HPDE6-E6E7 (cell line): ENCODE measurements around the gene SCT.

Experiments used
- DNase-seq: peaks from one replicate; pipeline ENCODE4 v3.0.0; 2011; ENCODE audit warnings: missing footprints; ENCODE audit errors: extremely low spot score

The SCT gene

DNA sequence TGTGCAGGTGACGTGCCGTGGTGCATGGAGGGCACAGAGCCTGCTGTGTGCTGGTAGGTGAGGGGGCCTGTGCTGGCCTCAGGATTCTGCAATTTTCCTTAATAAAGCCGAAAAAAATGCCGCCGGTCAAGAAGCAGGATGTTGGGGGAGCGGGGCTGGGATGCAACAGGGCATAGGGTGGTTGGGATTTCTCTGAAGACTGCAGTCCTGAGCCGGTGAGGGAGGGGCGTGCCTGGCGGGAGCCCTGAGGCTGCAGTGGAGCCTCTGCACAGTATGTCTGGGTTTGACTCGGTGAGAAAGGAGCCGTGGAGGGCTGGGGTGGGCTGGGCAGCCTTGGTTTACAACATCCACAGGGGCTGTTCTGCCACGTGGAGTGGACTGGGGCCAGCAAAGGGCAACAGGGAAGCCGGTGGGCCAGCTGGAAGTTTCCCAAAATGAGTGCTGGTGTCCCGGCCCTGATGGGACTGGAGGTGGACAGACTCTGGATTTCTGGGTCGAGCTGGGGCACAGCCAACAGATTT, 3.6 kb downstream of the SCT start:
- DNase-seq = no peak

DNA sequence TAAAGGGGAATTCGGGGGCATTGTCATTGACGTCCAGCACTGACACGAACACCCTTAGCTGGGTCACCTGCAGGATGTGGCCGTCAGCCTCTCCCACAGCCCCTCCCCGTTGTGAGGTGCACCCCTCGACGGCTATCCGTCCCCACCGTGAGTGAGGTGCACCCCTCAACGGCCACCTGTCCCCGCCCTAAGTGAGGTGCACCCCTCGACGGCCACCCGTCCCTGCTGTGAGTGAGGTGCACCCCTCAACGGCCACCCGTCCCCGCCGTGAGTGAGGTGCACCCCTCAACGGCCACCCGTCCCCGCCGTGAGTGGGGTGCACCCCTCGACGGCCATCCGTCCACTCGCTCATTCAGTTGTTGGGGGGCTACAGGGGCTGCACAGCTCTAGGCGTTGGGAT, 5.1 kb downstream of the SCT start:
- DNase-seq = no peak

DNA sequence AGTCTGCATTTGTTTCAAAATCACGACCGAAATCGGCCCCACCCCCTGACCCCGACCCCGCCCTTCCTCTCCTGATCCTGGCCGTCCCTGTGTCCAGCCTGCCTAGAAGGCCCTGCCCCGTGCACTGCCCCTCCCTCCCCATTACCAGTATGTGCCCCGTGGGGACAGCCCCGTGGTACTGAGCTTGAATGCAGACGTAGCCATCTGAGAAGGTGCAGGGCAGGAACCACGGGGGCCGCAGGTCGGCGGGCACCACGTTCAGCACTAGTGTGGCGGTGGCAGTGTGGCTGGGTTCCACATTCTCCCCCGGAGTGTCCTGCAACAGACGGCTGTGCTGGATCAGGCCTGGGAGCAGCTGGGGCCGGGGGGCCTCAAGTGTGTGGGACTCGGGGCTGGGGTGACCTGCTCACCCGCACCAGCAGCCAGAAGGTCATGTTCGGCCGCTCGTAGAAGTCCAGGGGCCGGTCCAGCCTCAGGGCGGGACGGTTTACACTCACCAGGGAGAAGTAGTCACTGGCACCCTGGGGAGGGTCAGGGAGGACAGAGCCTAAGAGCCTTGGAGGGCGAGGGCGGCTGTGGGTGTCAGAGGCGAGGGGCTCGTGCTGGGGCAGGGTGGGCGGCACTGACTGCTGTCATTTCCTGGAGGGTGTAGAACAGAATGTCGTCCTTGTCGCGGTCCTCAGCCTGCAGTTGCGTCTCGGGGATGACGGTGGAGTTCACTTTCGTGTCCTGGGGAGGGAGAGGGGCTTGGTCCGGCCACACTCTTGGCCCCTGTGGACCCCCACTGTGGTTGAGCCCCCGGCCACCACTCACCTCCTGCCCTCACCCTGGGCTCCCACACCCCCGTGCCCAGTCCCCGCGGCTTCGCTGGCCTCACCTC, 5.8 kb downstream of the SCT start:
- no peak for DNase-seq

DNA sequence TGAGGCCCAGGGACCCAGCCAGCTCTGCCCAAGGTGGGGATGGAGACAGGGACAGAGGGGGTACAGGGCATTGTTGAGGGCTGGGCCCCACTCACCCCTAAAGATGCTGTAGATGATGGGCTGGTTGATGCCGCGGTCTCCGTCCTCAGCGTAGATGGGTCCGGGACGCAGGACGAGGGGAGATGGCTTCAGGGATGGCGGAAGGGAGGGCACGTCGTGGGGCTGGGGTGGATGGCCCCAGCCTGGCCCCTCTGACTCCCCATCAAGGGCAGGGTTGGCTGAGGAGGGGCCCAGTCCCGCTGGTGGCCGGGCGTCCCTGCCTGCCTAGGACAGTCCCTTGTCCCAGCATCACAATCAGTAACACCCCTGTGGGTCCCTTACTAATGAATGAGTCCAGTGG, 6.8 kb downstream of the SCT start:
- no peak for DNase-seq

DNA sequence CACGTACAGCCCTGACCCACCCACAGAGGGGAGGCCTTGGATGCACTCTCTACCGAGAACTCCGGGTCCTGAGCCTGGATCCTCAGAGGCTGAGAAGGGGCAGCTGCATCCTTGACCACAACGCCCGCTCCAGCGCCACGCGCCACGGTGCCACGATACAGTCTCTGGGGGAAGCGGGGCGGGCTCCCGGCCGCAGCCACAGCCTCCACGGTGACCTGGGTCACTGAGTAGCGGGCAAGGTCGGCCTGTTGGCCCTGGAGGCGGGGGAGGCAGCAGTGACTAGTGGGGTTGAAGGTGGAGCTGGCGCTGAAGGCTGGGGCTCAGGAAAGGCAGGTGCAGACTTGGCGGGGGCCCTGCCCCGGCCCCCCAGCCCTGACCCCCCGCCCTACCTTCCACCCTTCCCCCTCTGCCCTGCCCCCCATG, 7.3 kb downstream of the SCT start:
- no peak for DNase-seq

DNA sequence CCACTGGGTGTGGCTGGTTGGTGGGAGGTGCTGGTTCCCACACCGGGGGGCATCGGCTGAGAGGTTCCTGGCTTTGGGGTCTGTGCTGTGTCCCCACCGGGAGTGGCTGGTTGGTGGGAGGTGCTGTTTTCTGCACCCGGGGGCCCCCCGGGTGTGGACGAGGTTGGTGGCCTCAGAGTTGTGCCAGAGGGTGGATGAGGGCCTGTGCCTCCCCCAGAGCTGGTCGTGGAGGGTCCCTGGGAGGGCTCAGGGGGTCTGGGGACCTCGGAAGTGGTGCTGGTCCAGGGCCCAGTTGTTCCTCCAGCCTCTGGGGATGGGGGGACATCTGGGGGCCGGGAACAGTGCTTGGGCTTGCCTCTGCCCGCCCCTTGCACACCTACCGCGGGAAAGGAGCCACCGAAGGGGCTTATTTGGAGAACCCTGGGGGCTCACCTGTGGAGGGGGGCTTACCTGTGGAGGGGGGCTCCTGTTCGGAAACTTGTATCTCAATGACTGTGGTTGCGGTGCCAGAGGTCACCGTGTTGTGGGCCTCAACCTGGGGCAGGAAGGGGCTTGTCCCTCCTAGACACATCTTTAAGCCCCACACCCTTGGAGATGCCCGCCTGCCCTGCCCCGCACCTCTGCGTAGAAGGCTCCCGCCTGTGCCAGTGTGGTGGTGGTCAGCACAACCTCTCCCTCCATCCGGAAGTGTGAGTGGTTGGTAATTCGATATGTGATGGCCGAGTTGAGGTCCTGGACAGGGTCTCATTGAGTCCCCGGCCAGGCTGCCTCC, 7.9 kb downstream of the SCT start:
- DNase-seq = no peak

DNA sequence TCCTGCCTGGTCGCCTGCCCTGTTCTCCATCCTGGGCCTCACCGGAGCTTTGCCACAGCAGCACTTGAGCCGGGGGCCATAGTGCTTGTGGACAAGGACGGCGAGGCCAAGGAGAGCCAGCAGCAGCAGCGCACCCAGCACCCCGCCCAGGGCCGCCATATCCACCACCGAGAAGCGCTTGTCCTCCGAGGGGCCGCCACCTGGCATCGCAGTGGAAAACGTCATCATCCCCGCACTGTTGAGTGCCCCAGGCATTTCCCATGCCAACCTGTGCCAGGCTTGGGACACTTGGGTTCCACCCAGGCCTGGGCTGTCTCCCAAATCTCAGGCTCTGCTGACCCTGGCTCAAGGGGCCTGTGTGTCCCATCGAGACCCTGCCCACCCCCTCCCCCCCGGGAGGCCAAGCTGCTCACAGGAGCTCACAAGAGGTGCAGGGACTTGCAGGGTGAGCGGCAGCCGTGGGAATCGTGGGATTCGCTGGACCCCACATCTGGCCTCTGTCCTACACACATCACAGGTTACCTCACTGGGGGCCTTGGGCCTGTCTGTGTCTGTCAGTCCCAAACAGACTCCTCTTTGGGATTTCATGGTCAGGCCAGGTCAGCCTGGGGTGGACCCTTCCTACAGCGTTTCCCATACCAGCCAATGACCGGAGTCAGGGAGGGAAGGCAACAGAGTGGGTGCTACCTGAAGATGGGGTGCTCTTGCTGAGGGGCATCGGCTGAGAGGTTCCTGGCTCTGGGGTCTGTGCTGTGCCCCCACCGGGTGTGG, 8.9 kb downstream of the SCT start:
- DNase-seq = no peak

DNA sequence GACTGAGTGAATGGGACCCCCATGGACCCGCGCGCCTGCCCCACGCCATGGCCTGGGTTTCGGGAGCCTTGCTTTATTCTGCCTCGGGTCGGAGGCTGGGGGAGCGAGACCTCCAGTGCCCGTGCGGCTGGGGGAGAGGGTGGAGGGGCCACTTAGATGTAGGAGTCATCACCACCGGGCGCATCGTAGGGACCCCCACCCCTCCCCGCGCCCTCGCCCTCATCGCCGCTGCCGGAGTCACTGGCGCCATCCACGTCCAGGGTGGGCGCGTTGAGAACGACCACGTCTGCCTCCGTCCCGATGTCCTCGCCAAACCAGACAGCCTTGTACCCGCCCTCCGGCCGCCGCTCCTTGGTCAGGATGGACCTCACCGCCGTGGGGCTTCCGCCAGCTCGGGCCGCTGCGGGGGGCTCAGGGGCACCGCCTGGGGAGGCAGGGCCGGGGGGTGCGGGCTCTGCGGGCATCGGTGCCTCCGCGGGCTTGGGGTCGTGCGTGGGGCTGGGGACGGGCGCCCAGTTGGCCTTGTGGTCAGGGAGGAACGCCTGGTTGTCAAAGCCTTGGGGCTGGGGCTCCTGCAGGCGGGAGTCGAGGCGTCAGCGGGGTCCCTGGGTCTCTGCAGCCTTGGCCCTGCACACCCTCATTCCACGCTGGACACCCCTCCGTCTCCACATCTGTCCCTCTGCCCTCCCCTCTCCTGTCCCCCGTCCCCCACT, 9.6 kb downstream of the SCT start:
- DNase-seq = no peak

DNA sequence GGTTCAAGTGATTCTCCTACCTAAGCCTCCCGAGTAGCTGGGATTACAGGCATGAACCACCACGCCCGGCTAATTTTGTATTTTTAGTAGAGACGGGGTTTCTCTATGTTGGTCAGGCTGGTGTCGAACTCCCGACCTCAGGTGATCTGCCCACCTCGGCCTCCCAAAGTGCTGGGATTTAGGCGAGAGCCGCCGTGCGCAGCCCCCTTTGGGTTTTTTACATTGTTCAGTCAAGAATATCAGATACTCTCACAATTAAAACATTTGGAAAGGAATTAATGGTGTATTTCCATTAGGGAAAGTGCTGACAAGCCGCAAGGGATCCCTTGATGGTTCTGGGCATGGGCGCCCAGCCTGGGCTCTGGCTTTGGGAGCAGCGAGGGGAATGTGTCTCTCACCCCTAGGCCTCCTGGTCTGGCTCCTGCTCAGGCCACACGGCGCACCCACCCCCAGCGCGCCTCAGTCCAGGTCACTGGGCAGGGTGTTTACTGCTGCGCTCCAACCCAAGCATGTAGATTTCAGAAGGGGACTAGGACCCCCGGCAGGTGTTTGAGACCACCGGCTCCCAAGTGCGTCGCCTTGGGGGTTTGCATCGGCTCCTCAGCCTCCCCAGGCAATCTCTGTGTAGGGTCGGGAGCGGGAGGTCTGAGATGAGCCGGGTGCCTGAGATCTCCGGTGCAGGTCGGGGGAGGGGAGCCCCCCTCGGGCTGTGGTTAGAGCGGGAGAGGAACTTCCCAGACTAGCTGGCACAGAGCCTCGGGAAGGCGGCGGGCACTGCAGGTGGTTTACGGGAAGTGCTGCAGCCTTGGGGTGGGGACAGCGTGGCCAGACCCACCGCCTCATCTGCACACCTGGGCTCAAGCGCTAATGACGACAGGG, 10.4 kb downstream of the SCT start:
- DNase-seq = no peak

DNA sequence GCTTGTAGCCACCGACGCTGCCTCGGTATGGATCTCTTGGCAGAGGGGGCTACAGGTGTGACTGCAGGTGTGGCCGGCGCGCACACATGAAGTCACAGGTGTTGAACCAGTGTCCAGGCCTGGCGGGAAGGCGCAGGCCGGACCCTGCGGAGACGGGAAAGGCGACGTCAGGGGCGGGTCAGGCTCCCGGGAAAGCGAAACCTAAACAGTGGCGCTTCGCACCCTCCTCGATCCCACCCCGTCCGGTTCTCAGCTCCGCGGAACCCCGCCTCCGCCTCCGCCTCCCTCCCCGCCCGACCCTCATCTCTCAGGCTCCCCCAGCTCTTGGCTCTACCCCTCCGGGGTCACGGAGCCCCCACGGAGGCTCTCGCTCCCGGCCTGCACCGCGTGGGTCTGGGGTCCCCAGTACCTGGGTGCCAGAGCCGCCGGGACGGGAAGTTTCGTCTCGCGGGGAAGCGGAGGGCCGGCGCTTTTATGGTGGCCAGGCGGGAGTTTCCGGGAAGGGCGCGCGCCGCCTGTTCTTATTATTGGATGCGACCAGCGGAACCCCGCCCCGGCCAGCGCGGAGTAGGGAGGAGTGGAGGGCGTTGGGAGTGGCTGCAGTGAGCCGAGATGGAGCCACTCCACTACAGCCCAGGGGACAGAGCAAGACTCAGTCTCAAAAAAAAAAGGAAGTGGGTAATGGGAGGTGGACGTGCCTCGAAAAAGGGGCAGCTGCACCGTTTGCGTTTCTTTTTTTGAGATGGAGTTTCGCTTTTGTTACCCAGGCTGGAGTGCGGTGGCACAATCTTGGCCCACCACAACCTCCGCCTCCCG, 11.3 kb downstream of the SCT start, which contains the start of gene IRF7:
IRF7 (minus strand) TSS at position 447 of the 816 bp plus-strand sequence. CDS start 586 bp downstream, outside the sequence.
- peak; percentile 87 for DNase-seq

DNA sequence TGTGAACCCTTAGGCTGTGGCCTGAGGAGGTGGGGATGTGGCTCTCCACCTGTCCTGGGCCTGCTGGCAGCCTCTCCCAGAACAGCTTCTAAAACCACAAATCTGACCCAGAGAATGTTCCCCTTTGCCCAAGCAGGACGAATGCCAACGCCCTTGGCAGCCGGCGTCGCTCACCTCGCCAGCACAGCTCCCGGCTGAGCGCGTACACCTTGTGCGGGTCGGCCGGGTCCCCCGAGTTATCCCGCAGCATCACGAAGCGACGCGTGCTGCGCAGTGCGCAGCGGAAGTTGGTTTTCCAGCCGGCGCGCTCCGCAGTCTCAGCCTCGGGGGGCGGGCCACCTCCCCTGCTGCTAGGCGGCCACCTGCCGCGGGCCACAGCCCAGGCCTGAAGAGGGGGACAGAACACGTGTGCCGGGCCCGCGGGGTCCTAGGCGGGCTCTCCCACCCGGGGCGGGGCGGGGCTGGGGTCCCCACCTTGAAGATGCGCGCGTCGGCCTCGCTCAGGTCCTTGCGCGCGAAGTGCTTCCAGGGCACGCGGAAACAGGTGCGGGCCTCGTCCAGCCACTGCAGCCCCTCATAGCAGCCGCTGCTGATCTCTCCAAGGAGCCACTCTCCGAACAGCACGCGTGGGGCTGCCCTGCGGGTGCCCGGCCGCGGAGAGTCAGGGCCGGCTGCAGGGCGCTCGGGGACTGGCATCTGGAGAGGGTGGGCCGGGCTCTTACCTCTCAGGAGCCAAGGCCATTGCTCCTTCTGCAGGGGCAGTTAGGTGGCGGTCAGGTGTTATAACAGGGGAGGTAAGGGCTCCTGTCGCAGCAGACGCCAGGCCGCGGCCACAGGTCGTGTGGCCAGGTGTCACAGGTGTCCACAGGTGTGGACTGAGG, 12.1 kb downstream of the SCT start:
- DNase-seq = no peak

DNA sequence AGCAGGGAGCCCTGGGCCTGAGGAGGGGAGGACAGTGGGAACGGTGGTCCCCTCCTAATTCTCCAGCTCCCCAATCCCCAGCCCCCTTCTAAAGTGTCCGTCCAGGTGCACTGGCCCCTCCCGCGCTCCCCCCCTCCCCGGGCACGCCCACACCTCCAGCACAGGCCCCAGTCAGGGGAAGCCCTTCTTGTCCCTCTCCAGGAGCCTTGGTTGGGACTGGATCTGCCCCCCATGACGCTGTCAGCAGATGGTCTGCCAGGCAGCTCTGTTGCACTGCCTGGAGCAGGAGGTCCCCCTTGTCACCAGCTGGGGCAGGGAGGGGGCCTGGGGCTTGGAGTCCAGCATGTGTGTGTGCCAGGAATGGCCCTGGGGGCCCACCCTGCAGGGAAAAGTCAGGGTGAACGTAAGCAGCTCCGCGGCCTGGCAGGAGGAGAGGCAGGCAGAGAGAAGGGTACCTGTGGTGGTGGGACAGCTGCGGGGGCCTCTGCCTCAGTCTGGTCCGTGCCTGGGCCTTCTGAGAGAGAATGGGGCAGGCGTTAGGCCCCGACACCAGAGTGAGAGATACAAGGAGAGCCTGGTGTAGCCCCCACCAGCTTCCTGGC, 12.9 kb downstream of the SCT start:
- no peak for DNase-seq

DNA sequence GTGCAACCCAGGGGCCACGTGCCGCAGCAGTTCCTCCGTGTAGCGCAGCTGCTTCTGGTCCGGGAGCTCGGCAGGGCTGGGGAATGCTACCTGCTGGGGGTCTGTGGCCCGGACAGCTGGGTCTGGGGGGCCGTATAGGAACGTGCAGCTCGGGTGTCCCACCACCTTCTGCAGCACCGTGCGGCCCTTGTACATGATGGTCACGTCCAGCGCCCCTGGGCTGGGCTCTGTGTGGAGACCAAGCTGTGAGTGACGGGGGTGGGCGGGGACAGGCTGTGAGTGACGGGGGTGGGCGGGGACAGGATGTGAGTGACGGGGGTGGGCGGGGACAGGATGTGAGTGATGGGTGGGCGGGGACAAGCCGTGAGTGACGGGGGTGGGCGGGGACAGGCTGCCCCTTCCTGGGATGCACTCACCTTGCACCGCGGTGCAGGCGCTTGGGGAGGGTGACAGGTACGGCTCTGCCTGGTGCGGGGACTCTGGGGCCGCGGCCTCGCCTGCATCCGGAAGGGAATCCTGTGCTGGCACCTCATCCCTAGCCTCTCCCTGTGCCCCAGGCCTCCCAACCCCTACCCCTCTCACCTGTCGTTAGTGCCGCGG, 13.5 kb downstream of the SCT start:
- DNase-seq = peak; percentile 50

DNA sequence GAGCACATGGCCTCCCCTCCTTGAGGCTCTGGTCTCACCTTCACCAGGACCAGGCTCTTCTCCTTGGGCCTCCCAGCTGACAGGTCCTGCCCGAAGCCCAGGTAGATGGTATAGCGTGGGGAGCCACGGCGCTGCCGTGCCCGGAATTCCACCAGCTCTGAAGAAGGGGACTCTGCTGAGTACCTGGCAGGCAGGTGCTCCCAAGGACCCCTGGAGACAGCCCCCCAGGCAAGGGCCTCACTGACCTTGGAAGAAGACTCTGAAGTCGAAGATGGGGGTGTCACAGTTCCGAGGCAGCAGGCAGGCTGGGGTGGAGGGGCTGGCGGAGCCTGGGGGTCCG, 14.1 kb downstream of the SCT start:
- DNase-seq = no peak

DNA sequence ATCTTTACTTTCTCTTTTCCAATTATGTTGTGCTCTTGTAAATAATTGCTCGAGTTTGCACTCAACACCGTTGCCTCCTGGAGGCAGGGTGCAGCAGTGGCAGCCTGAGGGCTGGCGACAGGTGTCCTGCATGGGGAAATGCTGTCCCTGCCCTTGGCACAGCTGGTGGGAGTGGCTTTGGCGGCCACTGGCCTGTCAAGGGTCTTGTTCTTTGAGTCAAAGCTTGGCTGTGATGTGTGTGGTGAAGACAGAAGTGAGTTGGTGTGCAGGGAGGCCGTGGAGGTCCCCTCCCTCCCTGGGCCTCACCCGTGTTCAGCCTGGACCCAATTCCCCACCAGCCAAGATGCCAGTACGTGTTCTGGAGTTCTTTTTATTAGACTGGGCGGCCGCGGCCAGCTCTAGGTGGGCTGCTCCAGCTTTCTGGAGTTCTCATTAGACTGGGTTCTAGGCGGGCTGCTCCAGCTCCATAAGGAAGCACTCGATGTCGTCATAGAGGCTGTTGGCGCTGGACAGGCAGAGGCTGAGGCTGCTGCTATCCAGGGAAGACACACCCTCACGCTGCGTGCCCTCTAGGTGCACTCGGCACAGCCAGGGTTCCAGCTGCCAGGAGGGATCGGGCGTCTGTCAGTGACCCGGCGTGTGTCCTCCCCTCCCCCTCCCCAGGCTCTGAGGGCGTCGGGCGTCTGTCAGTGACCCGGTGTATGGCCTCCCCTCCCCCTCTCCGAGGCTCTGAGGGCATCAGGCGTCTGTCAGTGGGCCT, 14.6 kb downstream of the SCT start:
- DNase-seq = no peak

DNA sequence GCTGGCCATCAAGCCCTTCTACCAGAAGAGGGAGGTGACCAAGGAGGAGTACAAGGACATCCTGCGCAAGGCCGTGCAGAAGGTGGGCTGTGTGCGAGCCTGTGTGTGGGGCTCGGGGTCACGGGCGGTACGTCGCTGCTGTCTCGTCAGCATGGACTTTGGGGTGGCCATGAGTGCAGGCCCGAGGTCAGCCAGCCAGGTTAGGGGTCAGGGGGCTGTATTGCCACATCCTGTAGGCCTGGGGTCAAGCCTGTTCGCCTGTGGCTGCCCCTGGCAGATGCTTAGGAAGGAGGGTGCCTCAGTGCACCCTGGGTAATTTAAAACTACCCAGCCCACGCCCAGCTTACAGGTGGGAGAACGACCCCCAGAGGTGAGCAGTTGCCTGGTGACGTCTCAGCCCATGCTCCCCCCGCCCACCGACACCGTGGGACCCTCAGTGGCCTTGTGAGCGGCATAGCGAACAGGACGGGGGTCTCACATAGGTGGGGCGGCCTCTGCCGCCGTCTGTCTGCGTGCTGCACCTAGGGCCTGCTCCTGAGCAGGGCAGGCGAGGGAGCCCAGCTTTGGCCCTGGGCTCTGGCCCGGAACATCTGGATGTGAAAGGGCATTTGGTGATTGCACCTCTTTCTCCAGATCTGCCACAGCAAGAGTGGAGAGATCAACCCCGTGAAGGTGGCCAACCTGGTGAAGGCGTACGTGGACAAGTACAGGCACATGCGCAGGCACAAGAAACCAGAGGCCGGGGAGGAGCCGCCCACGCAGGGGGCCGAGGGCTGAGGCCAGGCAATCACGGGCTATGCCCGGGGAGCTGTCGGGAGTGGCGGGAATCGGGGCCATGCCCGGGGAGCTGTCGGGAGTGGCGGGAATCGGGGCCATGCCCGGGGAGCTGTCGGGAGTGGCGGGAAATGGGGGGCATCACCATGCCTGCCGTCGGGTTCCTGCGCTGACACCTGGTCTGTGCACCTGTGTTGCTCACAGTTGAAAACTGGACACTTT, 15.7 kb downstream of the SCT start:
- no peak for DNase-seq
